Nephron (organoid): ENCODE results near the gene TOR3A.

Experiments
- H3K27ac Mint-ChIP-seq, 3 experiments: 2 replicates each; pipeline ENCODE4 v1.8.0; 2020; ENCODE audit warnings: mixed read lengths in 3 of 3, mild to moderate bottlenecking in 2 of 3, moderate library complexity in 1 of 3
- H3K27me3 Mint-ChIP-seq: 2 replicates; pipeline ENCODE4 v1.8.0; 2021; ENCODE audit warnings: low read depth, mild to moderate bottlenecking, moderate library complexity, mixed read lengths
- H3K36me3 Mint-ChIP-seq: 2 replicates; pipeline ENCODE4 v1.8.0; 2020; ENCODE audit warnings: low read depth, mixed read lengths
- H3K4me1 Mint-ChIP-seq: 2 replicates; pipeline ENCODE4 v1.8.0; 2020; ENCODE audit warnings: mixed read lengths
- H3K4me3 Mint-ChIP-seq, 3 experiments: 2 replicates each; pipeline ENCODE4 v1.8.0; 2020; ENCODE audit warnings: mild to moderate bottlenecking in 3 of 3, mixed read lengths in 3 of 3, moderate library complexity in 2 of 3
- H3K9me3 Mint-ChIP-seq: 2 replicates; pipeline ENCODE4 v1.8.0; 2020; ENCODE audit warnings: mixed read lengths
- TF ChIP-seq, protein P1 (sequence below), 3 experiments: fragments of 200-600 bp; sonication (generic); IDR thresholded peaks; one replicate each; pipeline ENCODE4 v1.5.0; 2021; ENCODE audit warnings: antibody characterized with exemption in 3 of 3; ENCODE audit not compliant: unreplicated experiment in 3 of 3

Gene TOR3A

GRCh38 chr1:179080866-179081686 lies 794 bp upstream of the TOR3A start:
- Mint-ChIP-seq H3K27ac (peak overlapping the region; percentile 89 to 95 (median 92)), H3K27me3 (peaks cover 4% of the 10 kb centered on the region), H3K9me3 (no peaks in the 10 kb centered on the region), H3K36me3 (peaks cover 3% of the 10 kb centered on the region), H3K4me1 (peaks cover 11% of the 10 kb centered on the region), H3K4me3 (peak overlapping the region; percentile 93 to 99 (median 97))
- TF ChIP-seq, protein P1, sequence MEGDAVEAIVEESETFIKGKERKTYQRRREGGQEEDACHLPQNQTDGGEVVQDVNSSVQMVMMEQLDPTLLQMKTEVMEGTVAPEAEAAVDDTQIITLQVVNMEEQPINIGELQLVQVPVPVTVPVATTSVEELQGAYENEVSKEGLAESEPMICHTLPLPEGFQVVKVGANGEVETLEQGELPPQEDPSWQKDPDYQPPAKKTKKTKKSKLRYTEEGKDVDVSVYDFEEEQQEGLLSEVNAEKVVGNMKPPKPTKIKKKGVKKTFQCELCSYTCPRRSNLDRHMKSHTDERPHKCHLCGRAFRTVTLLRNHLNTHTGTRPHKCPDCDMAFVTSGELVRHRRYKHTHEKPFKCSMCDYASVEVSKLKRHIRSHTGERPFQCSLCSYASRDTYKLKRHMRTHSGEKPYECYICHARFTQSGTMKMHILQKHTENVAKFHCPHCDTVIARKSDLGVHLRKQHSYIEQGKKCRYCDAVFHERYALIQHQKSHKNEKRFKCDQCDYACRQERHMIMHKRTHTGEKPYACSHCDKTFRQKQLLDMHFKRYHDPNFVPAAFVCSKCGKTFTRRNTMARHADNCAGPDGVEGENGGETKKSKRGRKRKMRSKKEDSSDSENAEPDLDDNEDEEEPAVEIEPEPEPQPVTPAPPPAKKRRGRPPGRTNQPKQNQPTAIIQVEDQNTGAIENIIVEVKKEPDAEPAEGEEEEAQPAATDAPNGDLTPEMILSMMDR (IDR thresholded peaks at IDR 0.05; ENCODE audit: unreplicated experiment in 3 of 3): no peak

- peak overlapping the region; percentile 78 to 95 (median 92) for H3K27ac Mint-ChIP-seq
- H3K4me3 Mint-ChIP-seq: peak overlapping the region; percentile 93 to 99 (median 97)
- H3K4me1 Mint-ChIP-seq: peaks cover 11% of the 10 kb centered on the region
Measured at GRCh38 chr1:179082333-179082998, 596 bp downstream of the TOR3A start.

DNA sequence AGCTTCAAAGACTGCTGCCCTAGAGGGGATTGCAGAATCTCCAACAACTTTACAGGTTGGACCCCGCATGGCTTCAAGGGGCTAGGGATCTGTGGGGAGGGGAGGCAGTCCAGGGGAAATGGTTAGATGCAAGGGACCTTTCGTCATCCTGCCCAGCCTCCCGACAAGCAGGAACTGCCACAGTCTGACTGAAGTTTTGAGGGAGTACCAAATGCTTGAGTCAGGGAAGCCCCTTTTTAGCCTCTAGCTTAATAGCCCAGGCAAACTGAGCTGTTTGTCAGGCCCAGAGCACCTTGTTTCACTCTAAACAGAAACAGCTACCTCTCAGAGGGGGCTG lies 1.1 kb downstream of the TOR3A start:
- H3K4me1 Mint-ChIP-seq: peaks cover 11% of the 10 kb centered on the region
- H3K9me3 Mint-ChIP-seq: no peaks in the 10 kb centered on the region
- peaks cover 8% of the 10 kb centered on the region for H3K36me3 Mint-ChIP-seq
- peaks cover 4% of the 10 kb centered on the region for H3K27me3 Mint-ChIP-seq
- TF ChIP-seq, protein P1 (IDR thresholded peaks at IDR 0.05; ENCODE audit: unreplicated experiment in 3 of 3): no peak
- peak overlapping the region; percentile 93 to 99 (median 97) for H3K4me3 Mint-ChIP-seq
- peak overlapping the region; percentile 78 to 95 (median 92) for H3K27ac Mint-ChIP-seq

More at GRCh38 chr1:179082333-179082998, 596 bp downstream of the TOR3A start:
- TF ChIP-seq, protein P1 (IDR thresholded peaks at IDR 0.05; ENCODE audit: unreplicated experiment in 3 of 3): no peak
- Mint-ChIP-seq H3K36me3 (peaks cover 8% of the 10 kb centered on the region), H3K27me3 (peaks cover 4% of the 10 kb centered on the region), H3K9me3 (no peaks in the 10 kb centered on the region)

DNA sequence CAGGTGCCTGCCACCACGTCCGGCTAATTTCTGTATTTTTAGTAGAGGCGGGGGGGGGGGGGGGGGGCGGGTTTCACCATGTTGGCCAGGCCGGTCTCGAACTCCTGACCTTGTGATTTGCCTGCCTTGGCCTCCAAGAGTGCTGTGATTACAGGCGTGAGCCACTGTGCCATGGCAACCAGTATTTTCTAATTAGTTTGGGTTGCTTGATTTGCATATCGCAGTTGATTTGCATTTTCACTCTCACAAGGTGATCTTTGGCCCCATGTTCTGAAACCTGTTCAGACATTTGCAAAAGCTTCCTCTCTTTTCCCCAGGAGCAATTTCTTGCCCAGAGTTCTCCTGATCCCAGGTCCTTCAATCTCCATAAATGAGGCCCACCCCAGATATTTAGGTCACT lies 1.7 kb downstream of the TOR3A start:
- peak overlapping the region in 1 of 3 experiments; percentile 64 for H3K27ac Mint-ChIP-seq
- TF ChIP-seq, protein P1 (IDR thresholded peaks at IDR 0.05; ENCODE audit: unreplicated experiment in 3 of 3): no peak
- peaks cover 11% of the 10 kb centered on the region for H3K4me1 Mint-ChIP-seq
- no peaks in the 10 kb centered on the region for H3K9me3 Mint-ChIP-seq
- H3K4me3 Mint-ChIP-seq: peak overlapping the region; percentile 90 to 97 (median 93)
- peaks cover 9% of the 10 kb centered on the region for H3K36me3 Mint-ChIP-seq
- peaks cover 4% of the 10 kb centered on the region for H3K27me3 Mint-ChIP-seq

DNA sequence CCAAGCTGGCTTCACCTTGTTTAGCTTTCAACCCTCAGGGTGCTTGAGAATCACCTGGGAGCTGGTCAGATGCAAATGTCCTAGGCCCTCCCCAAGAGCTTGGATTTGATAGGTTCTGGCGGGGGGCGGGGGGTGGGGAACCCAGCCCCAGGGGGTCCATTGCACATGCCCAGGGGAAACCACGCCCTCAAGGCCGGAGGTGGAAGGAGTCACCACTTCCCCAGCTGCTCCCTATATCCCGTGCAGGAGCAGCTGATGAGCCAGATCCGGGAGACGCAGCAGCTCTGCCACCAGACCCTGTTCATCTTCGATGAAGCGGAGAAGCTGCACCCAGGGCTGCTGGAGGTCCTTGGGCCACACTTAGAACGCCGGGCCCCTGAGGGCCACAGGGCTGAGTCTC lies 5.8 kb downstream of the TOR3A start:
- TF ChIP-seq, protein P1 (IDR thresholded peaks at IDR 0.05; ENCODE audit: unreplicated experiment in 3 of 3): no peak
- Mint-ChIP-seq H3K27me3 (no peaks in the 10 kb centered on the region), H3K4me1 (peaks cover 12% of the 10 kb centered on the region), H3K9me3 (no peaks in the 10 kb centered on the region), H3K4me3 (no peak overlapping the region), H3K27ac (no peak overlapping the region), H3K36me3 (peaks cover 21% of the 10 kb centered on the region)
